SJCRH30 (cell line): ENCODE results near the gene DNASE1L1. TPM values are rescaled to one million over a fixed set of nuclear protein-coding genes. Genes with fewer than 3 reads are reported as not detected.
"Not testable (repeated sequence)": the region's sequence is repeated elsewhere in the genome, so short reads cannot be mapped to it uniquely, and the experiment has no call there.

ENCODE experiments used
- DNase-seq, 2 experiments: peaks; one replicate each; pipeline ENCODE4 v3.0.0-alpha.2; 2015 to 2020
- H3K27ac ChIP-seq: fragments of 250-450 bp; sonication (Bioruptor Pico); 2 replicates; pipeline ENCODE4 v1.5.1; 2020; ENCODE audit warnings: mild to moderate bottlenecking, moderate library complexity
- H3K27me3 ChIP-seq: fragments of 250-450 bp; sonication (Bioruptor Pico); 2 replicates; pipeline ENCODE4 v1.5.1; 2020; ENCODE audit warnings: mild to moderate bottlenecking, moderate library complexity
- H3K36me3 ChIP-seq: fragments of 250-450 bp; sonication (Bioruptor Pico); 2 replicates; pipeline ENCODE4 v1.5.1; 2020; ENCODE audit warnings: mild to moderate bottlenecking, moderate library complexity
- H3K4me1 ChIP-seq: fragments of 250-450 bp; sonication (Bioruptor Pico); 2 replicates; pipeline ENCODE4 v1.5.1; 2020; ENCODE audit warnings: mild to moderate bottlenecking, moderate library complexity
- H3K4me3 ChIP-seq: fragments of 250-450 bp; sonication (Bioruptor Pico); 2 replicates; pipeline ENCODE4 v1.5.1; 2020; ENCODE audit warnings: mild to moderate bottlenecking, moderate library complexity
- H3K9me3 ChIP-seq: fragments of 250-450 bp; sonication (Bioruptor Pico); replicated peaks from 2 replicates; pipeline ENCODE4 v1.5.1; 2020; ENCODE audit warnings: mild to moderate bottlenecking, moderate library complexity
- total RNA-seq: library from RNA; depleted of rRNA; stranded (reverse); fragments of >200 nt; shearing (Covaris generic); gene quantifications from 2 replicates; pipeline ENCODE4 v1.2.3, GENCODE V29; 2014

The DNASE1L1 gene
- total RNA-seq, 1 experiment from 2014 or later, result 21.7 TPM

- not testable (repeated sequence) for DNase-seq, H3K4me1 ChIP-seq, H3K4me3 ChIP-seq, H3K36me3 ChIP-seq, H3K27me3 ChIP-seq, H3K27ac ChIP-seq, H3K9me3 ChIP-seq
Measured at GRCh38 chrX:154388094-154388493, 21.0 kb downstream of the DNASE1L1 start.

DNA sequence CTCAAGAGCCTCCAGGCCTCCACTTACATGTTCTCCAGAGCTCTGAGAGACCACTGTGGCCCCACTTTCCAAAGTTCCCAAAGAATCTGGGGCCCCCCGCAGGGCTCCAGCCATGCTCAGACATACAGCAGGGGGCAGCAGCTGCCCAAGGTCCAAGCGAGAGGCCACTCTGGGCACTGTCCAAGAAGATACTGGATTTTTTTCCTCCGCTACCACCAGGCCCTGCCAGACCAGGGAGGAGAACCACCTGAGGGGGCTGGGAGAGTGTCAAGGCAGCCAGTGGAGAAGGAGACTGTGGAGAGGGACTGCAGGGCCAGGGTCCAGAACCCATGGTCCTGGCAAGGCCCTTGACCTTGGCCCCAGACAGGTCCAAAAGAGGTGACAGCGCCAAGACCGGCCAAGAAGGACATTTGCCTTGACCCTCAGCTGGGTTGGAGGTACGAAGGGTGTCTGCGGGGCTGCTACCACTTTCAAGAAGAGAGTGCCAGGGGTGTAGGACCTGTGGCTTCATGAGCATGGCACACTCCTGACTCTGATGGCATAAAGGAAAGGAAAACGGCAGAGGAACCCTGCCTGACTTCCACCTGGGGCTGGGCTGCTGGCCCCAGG lies 24.7 kb downstream of the DNASE1L1 start:
- H3K9me3 ChIP-seq, result no peaks in the 10 kb centered on the region
- H3K27me3 ChIP-seq, result peaks cover 4% of the 10 kb centered on the region; the same call in 1 of the 2 replicates
- no peak for DNase-seq
- H3K27ac ChIP-seq, result no peak overlapping the region
- H3K36me3 ChIP-seq, result no peaks in the 10 kb centered on the region
- H3K4me3 ChIP-seq, result no peak overlapping the region
- no peaks in the 10 kb centered on the region for H3K4me1 ChIP-seq

DNA sequence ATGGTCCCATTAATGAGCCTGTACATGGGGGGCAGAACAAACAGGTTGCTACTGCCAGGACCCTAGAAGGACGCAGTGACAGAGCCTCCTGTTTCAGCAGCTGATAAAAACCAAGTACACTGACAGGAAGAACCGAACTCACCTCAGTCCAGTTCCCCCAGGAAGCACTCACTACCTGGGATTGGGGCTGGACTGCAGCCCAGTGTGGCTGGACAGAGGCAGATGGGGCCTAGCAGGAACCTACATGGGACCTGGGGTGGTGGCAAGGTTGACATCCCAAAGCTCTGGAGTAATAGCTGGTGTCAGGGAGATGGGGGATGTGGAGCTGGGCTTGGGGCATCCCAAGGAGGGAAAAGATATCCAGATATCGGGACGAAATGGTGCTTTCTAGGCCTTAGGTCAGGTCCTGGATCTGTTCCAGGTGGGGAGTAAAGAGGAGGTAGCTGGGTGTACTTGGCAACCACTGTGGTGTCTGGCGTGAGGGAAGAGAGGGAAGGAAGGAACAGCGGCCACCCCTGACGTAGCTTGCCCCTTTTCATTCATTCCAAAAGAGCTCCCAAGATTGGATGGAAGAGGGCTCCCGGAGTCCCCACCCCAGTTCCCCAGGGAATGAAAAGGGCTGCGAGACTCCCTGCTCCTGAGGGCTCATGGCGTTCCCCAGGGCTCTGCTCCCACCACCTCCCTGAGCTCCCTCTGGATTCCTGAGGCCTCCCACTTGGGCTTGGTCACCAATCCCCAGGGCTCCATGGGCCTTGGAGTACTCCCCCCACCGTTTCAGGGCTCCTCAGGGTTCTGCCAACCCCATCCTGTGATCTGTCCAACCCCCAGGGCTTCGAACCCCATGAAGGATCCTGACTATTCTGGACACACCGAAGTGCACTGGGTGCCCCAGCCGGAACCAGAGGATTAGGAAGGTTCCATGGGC lies 25.4 kb downstream of the DNASE1L1 start:
- H3K36me3 ChIP-seq, result no peaks in the 10 kb centered on the region
- H3K4me3 ChIP-seq, result no peak overlapping the region
- DNase-seq, result no peak
- H3K9me3 ChIP-seq, result no peaks in the 10 kb centered on the region
- H3K27ac ChIP-seq, result no peak overlapping the region
- H3K4me1 ChIP-seq, result no peaks in the 10 kb centered on the region
- peaks cover 4% of the 10 kb centered on the region; the same call in 1 of the 2 replicates for H3K27me3 ChIP-seq

GRCh38 chrX:154382483-154383069 lies 26.5 kb downstream of the DNASE1L1 start:
- peaks cover 4% of the 10 kb centered on the region; the same call in 1 of the 2 replicates for H3K27me3 ChIP-seq
- H3K27ac ChIP-seq, result no peak overlapping the region
- H3K9me3 ChIP-seq, result no peaks in the 10 kb centered on the region
- DNase-seq, result no peak
- no peak overlapping the region for H3K4me3 ChIP-seq
- no peaks in the 10 kb centered on the region for H3K4me1 ChIP-seq
- H3K36me3 ChIP-seq, result no peaks in the 10 kb centered on the region

GRCh38 chrX:154381271-154381670 lies 27.8 kb downstream of the DNASE1L1 start:
- H3K9me3 ChIP-seq, result no peaks in the 10 kb centered on the region
- no peaks in the 10 kb centered on the region for H3K36me3 ChIP-seq
- no peak for DNase-seq
- H3K4me1 ChIP-seq, result no peaks in the 10 kb centered on the region
- no peak overlapping the region for H3K4me3 ChIP-seq
- no peak overlapping the region for H3K27ac ChIP-seq
- peaks cover 4% of the 10 kb centered on the region; the same call in 1 of the 2 replicates for H3K27me3 ChIP-seq

GRCh38 chrX:154380787-154381186 lies 28.3 kb downstream of the DNASE1L1 start:
- H3K27me3 ChIP-seq, result peaks cover 4% of the 10 kb centered on the region; the same call in 1 of the 2 replicates
- no peak overlapping the region for H3K27ac ChIP-seq
- no peak for DNase-seq
- no peaks in the 10 kb centered on the region for H3K36me3 ChIP-seq
- H3K4me3 ChIP-seq, result no peak overlapping the region
- no peaks in the 10 kb centered on the region for H3K9me3 ChIP-seq
- H3K4me1 ChIP-seq, result no peaks in the 10 kb centered on the region

GRCh38 chrX:154380153-154380552 lies 28.9 kb downstream of the DNASE1L1 start:
- Histone ChIP-seq H3K36me3 (no peaks in the 10 kb centered on the region), H3K27ac (no peak overlapping the region; the same call in 1 of the 2 replicates), H3K27me3 (peaks cover 4% of the 10 kb centered on the region; the same call in 1 of the 2 replicates), H3K9me3 (no peaks in the 10 kb centered on the region), H3K4me3 (peak overlapping the region; percentile 89), H3K4me1 (peaks cover 2% of the 10 kb centered on the region; the same call in 1 of the 2 replicates)
- no peak for DNase-seq

GRCh38 chrX:154379569-154379951 lies 29.5 kb downstream of the DNASE1L1 start:
- Histone ChIP-seq H3K4me3 (peak overlapping the region; percentile 89), H3K9me3 (no peaks in the 10 kb centered on the region), H3K36me3 (no peaks in the 10 kb centered on the region), H3K27ac (peak overlapping the region; percentile 72), H3K4me1 (peaks cover 5% of the 10 kb centered on the region; the same call in 1 of the 2 replicates), H3K27me3 (peaks cover 3% of the 10 kb centered on the region; the same call in 1 of the 2 replicates)
- no peak for DNase-seq

- peaks cover 5% of the 10 kb centered on the region; the same call in 1 of the 2 replicates for H3K4me1 ChIP-seq
- DNase-seq, result peak; percentile 97
- H3K9me3 ChIP-seq, result no peaks in the 10 kb centered on the region
Measured at GRCh38 chrX:154378799-154379568, 30.1 kb downstream of the DNASE1L1 start, which contains the start of gene EMD. Gene EMD (plus strand): TSS chrX:154379295. CDS start chrX:154379485, 190 bp downstream.

GRCh38 chrX:154378059-154378798 lies 30.8 kb downstream of the DNASE1L1 start:
- Histone ChIP-seq H3K27ac (peak overlapping the region; percentile 64), H3K4me1 (peaks cover 5% of the 10 kb centered on the region; the same call in 1 of the 2 replicates), H3K36me3 (no peaks in the 10 kb centered on the region), H3K27me3 (no peaks in the 10 kb centered on the region), H3K9me3 (no peaks in the 10 kb centered on the region), H3K4me3 (peak overlapping the region; percentile 65)
- DNase-seq, result peak; percentile 32 to 46

More at GRCh38 chrX:154378799-154379568, 30.1 kb downstream of the DNASE1L1 start, which contains the start of gene EMD:
- Histone ChIP-seq H3K27me3 (no peaks in the 10 kb centered on the region), H3K36me3 (no peaks in the 10 kb centered on the region), H3K4me3 (peak within 1 kb of the TSS; percentile 89), H3K27ac (peak within 1 kb of the TSS; percentile 72)

- DNase-seq, result no peak
- Histone ChIP-seq H3K27me3 (no peaks in the 10 kb centered on the region), H3K4me3 (no peak overlapping the region), H3K36me3 (no peaks in the 10 kb centered on the region), H3K4me1 (peaks cover 5% of the 10 kb centered on the region; the same call in 1 of the 2 replicates), H3K27ac (no peak overlapping the region), H3K9me3 (no peaks in the 10 kb centered on the region)
Measured at GRCh38 chrX:154376774-154377173, 32.3 kb downstream of the DNASE1L1 start.

GRCh38 chrX:154375156-154375504 lies 33.9 kb downstream of the DNASE1L1 start:
- Histone ChIP-seq H3K4me3 (no peak overlapping the region), H3K27ac (no peak overlapping the region)

DNA sequence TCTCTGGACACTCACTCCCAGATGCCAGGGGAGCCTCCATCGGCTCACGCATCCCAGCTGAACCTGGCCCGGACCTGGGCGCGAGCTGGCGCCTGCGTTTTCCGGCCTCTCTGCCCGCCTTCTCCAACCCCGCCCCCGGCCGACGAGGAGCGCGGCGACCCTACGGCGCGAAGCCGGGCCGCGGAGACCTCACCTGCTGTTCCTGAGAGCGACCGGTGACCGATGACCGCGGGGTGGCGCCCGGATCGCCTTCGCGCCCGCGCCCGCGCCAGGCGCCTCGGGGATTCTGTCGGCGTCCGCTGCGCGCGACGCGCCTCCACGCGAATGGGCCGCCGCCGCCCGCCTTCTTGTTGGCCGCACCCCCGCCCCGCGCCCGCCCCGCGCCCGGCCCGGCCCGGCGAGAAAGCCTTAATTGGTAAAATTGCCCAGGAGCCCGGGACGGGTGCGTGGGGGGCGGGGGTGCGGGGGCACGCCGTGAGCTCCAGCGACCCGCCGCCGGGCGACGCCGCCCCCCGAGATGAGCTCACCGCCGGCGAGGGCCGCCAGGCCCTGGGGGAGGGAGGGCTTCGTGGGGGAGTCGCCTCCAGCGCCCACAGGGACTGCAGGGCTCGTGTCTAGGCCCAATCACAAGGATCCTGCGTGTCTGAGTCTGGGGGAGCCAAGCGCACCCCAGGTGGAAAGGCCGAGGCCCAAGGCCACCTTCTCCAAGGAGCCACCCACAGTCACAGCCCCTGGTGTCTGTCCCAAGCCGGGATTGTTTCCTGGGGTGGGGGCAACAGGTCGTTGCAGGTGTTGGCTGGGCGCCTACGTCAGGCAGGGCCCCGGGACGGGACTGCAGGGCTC lies 34.5 kb downstream of the DNASE1L1 start, which contains the start of gene FLNA:
Gene FLNA, minus strand, starts transcription at position 322 of the 843 bp plus-strand sequence. CDS start 3,389 bp downstream, outside the sequence.
- no peak for DNase-seq
- Histone ChIP-seq H3K27ac (no peak within 1 kb of the TSS), H3K9me3 (no peaks in the 10 kb centered on the region), H3K36me3 (no peaks in the 10 kb centered on the region), H3K4me3 (peak within 1 kb of the TSS; percentile 34), H3K4me1 (peaks cover 5% of the 10 kb centered on the region; the same call in 1 of the 2 replicates), H3K27me3 (no peaks in the 10 kb centered on the region)

More at GRCh38 chrX:154375156-154375504, 33.9 kb downstream of the DNASE1L1 start:
- Histone ChIP-seq H3K9me3 (no peaks in the 10 kb centered on the region), H3K36me3 (no peaks in the 10 kb centered on the region), H3K4me1 (peaks cover 5% of the 10 kb centered on the region; the same call in 1 of the 2 replicates), H3K27me3 (no peaks in the 10 kb centered on the region)
- DNase-seq, result no peak
